ENCODE data around the gene AGAP1.

The AGAP1 gene

DNA sequence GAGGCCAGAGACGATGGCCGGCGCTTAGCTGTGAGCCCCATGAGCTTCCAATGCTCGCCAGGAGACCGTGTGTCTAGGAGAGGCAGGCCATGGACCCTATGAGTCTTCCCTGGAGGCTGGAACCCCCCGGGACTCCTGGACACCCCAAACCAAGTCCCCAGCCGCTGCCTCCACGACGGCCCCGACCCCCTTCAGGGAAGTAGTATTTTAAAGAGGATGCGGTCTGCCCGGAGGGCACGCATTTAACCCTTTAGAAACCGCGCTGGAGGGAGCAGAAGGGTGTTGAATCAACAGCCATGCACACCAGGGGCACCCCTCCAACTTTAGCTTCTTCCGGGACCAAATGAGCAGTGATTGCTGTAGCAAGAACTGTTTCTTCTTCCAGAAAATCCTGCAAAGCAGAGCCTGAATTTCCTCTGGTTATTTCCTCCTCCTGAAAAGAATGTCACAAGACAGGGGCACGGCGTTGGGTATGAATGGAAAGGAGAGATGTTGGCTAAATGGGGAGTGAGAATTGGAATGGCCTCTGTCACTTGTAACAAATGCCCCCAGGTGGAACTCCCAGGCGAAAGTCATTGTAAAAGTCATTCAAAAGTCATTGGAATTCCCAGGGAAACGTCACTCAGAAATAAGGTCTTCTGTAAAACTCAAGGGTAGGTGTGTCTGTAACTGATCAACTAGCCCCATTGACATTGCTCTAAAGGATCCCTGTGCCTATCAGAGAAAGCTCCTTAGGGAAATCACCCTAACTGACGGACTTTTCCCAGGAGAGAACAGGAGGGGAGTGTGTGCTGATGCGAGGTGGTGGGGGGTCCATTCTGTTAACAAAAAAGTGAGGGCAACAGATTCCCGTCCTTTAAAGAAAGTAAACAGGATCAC lies 680.1 kb downstream of the AGAP1 start:
- Histone ChIP-seq H3K27ac (ENCODE audit: low read depth, low read length) (no peak overlapping the region), H3K9ac (ENCODE audit: low read depth in 1 of 2, low read length in 2 of 2) (no peak overlapping the region), H3K4me3 (ENCODE audit: low read depth in 1 of 2, low read length in 2 of 2) (no peak overlapping the region), H3K4me1 (ENCODE audit: control insufficient read depth in 1 of 2, insufficient read depth in 2 of 2, low read length in 2 of 2) (no peaks in the 10 kb centered on the region), H3K9me3 (ENCODE audit: control insufficient read depth in 1 of 2, low read length in 2 of 2) (no peaks in the 10 kb centered on the region), H3K36me3 (ENCODE audit: control insufficient read depth in 1 of 2, insufficient read depth in 2 of 2, low read length in 2 of 2) (no peaks in the 10 kb centered on the region), H3K27me3 (ENCODE audit: control insufficient read depth in 1 of 2, insufficient read depth in 2 of 2, low read length in 2 of 2) (peaks cover 80 to 93% of the 10 kb centered on the region in 2 donors)

DNA sequence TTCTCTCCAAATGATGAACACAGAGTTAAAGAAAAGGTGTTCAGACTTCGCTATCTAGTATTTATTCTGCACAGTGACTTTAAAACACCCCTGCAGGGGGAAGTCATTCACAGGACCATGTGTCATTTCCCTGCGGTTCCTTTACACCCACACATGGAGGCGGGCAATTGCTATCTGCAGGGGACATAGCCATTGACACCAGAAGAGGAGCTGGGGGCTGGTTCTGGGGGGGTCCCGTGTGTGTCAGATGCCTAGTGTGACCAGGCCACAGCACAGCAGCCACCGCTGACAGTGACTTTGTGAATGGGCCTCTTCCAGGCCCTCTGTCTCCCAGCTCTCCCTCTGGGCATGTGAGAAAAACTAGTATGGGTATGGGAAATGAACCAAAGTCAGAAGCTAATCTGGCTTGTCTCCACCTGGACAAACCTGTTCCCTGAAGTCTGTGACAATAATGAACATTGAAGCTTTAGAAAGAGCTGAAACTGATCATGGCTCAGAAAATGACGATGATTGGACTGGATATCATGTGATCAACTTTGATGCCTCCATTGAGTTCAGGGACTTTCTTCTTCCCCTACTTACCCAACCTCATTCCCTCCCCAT lies 681.8 kb downstream of the AGAP1 start:
- Histone ChIP-seq H3K4me1 (ENCODE audit: control insufficient read depth in 1 of 2, insufficient read depth in 2 of 2, low read length in 2 of 2) (peaks cover 0 to 2% of the 10 kb centered on the region in 2 donors), H3K4me3 (ENCODE audit: low read depth in 1 of 2, low read length in 2 of 2) (no peak overlapping the region), H3K36me3 (ENCODE audit: control insufficient read depth in 1 of 2, insufficient read depth in 2 of 2, low read length in 2 of 2) (no peaks in the 10 kb centered on the region), H3K9ac (ENCODE audit: low read depth in 1 of 2, low read length in 2 of 2) (no peak overlapping the region), H3K9me3 (ENCODE audit: control insufficient read depth in 1 of 2, low read length in 2 of 2) (no peaks in the 10 kb centered on the region), H3K27ac (ENCODE audit: low read depth, low read length) (no peak overlapping the region), H3K27me3 (ENCODE audit: control insufficient read depth in 1 of 2, insufficient read depth in 2 of 2, low read length in 2 of 2) (peaks cover 78 to 90% of the 10 kb centered on the region in 2 donors)

DNA sequence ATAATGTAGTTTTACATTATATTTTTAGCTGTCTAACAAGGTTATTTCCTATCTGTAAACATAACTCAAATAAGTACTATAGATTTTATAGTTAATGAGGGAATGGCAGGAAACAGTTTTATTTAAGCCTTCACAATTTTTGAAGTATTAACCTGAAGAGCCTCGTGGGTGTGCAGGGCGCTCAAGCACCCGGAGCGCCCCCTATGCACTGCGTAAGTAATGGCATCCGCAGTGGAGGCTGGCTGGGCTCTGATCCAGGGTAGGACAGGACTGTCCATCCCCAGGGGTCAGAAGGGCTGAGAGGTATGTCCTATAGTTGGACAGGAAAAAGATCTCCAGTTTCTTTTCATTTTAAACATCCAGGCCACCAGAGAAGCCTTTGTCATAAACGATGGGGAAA lies 682.6 kb downstream of the AGAP1 start:
- Histone ChIP-seq H3K4me3 (ENCODE audit: low read depth in 1 of 2, low read length in 2 of 2) (no peak overlapping the region), H3K9me3 (ENCODE audit: control insufficient read depth in 1 of 2, low read length in 2 of 2) (no peaks in the 10 kb centered on the region), H3K4me1 (ENCODE audit: control insufficient read depth in 1 of 2, insufficient read depth in 2 of 2, low read length in 2 of 2) (peaks cover 0 to 2% of the 10 kb centered on the region in 2 donors), H3K27ac (ENCODE audit: low read depth, low read length) (no peak overlapping the region), H3K36me3 (ENCODE audit: control insufficient read depth in 1 of 2, insufficient read depth in 2 of 2, low read length in 2 of 2) (no peaks in the 10 kb centered on the region), H3K9ac (ENCODE audit: low read depth in 1 of 2, low read length in 2 of 2) (no peak overlapping the region), H3K27me3 (ENCODE audit: control insufficient read depth in 1 of 2, insufficient read depth in 2 of 2, low read length in 2 of 2) (peaks cover 74 to 83% of the 10 kb centered on the region in 2 donors)

DNA sequence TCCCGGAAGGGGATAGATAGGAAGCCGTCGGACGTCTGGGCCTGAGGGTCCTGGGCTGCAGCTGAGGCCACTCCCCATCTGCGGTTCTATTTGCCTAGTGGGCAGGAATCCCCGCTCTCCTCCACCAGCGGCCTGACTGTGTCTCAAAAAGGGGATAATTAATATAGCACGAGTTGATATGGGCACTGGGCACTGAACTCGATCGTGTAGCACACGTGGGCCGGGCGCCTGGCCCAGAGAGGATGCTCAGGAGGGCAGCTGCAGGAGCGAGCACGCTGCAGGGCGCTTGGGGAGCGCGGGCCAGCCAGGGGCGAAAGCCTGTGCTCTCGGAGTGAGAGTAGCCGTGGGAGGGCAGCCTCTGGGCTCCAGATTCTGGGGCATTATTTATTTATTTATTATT lies 683.1 kb downstream of the AGAP1 start:
- Histone ChIP-seq H3K27me3 (ENCODE audit: control insufficient read depth in 1 of 2, insufficient read depth in 2 of 2, low read length in 2 of 2) (peaks cover 69 to 77% of the 10 kb centered on the region in 2 donors), H3K9me3 (ENCODE audit: control insufficient read depth in 1 of 2, low read length in 2 of 2) (no peaks in the 10 kb centered on the region), H3K9ac (ENCODE audit: low read depth in 1 of 2, low read length in 2 of 2) (no peak overlapping the region), H3K27ac (ENCODE audit: low read depth, low read length) (no peak overlapping the region), H3K4me3 (ENCODE audit: low read depth in 1 of 2, low read length in 2 of 2) (no peak overlapping the region), H3K36me3 (ENCODE audit: control insufficient read depth in 1 of 2, insufficient read depth in 2 of 2, low read length in 2 of 2) (no peaks in the 10 kb centered on the region), H3K4me1 (ENCODE audit: control insufficient read depth in 1 of 2, insufficient read depth in 2 of 2, low read length in 2 of 2) (peaks cover 0 to 2% of the 10 kb centered on the region in 2 donors)

DNA sequence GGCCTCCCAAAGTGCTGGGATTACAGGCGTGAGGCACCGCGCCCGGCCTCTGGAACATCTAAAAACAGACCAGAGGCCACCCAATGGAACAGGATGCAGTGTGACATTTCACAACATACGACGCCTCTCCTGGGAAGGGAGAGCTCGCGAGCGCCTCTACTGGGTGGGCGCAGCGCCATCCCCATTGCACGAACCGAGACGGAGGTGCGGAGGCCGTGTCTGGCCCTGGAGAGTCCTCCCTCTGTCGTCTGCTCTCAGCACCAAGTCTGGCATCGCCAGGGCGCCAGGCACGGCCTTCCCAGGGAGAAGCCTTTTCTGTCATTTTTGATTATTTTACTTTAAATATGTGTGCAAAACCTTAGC lies 683.7 kb downstream of the AGAP1 start:
- Histone ChIP-seq H3K4me1 (ENCODE audit: control insufficient read depth in 1 of 2, insufficient read depth in 2 of 2, low read length in 2 of 2) (peaks cover 0 to 2% of the 10 kb centered on the region in 2 donors), H3K36me3 (ENCODE audit: control insufficient read depth in 1 of 2, insufficient read depth in 2 of 2, low read length in 2 of 2) (no peaks in the 10 kb centered on the region), H3K9me3 (ENCODE audit: control insufficient read depth in 1 of 2, low read length in 2 of 2) (no peaks in the 10 kb centered on the region), H3K4me3 (ENCODE audit: low read depth in 1 of 2, low read length in 2 of 2) (peak overlapping the region; percentile 10 to 60), H3K27me3 (ENCODE audit: control insufficient read depth in 1 of 2, insufficient read depth in 2 of 2, low read length in 2 of 2) (peaks cover 63 to 71% of the 10 kb centered on the region in 2 donors), H3K9ac (ENCODE audit: low read depth in 1 of 2, low read length in 2 of 2) (no peak overlapping the region), H3K27ac (ENCODE audit: low read depth, low read length) (no peak overlapping the region)

DNA sequence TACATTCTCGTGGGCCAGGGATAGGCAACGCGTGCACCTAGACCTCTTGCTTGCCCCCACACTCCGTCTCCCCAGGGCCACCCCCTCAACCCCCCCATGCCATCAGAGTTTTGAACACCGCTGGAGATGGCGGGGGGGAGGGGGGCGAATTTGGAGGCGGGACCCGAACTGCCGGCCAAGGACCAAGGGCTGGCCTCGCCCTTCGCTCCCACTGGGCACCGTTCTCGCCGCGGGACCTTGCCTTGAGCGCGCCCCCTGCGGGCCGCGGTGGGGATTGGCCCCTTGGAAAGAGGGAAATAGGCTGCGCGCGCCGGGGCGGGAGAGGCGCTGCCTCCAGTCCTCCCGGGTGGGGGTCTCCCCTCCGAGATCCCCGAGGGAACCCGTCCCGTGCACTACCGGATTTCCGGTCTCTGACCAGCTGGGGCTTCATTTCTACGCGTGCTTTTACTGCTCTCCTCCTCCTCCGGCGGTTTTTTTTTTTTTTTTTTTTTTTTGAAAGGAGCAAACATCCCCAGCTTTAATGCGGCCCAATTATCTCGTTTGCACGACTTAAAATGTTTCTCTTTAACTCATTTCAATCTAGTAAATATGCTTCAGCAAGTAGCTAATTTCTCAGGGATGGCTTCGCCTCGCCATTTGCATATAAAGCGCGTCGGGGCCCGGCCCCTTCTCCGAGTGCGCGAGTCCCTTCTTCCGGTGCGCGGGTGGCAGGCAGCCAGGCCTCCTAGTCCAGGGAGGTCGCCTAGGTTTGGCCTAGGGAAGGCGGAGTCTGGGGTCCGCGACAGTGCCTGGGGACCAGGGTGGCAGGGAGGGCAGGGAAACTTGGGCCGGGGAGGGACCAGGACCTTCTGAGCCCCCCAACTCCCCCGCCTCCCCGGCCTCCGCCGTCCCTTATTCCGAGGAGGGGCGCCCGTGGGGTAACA lies 684.4 kb downstream of the AGAP1 start:
- peaks cover 0 to 2% of the 10 kb centered on the region in 2 donors for H3K4me1 ChIP-seq (ENCODE audit: control insufficient read depth in 1 of 2, insufficient read depth in 2 of 2, low read length in 2 of 2)
- H3K27me3 ChIP-seq (ENCODE audit: control insufficient read depth in 1 of 2, insufficient read depth in 2 of 2, low read length in 2 of 2): peaks cover 59 to 65% of the 10 kb centered on the region in 2 donors
- H3K36me3 ChIP-seq (ENCODE audit: control insufficient read depth in 1 of 2, insufficient read depth in 2 of 2, low read length in 2 of 2): no peaks in the 10 kb centered on the region
- peak overlapping the region; percentile 16 to 60 for H3K4me3 ChIP-seq (ENCODE audit: low read depth in 1 of 2, low read length in 2 of 2)
- no peak overlapping the region for H3K27ac ChIP-seq (ENCODE audit: low read depth, low read length)
- no peak overlapping the region for H3K9ac ChIP-seq (ENCODE audit: low read depth in 1 of 2, low read length in 2 of 2)
- H3K9me3 ChIP-seq (ENCODE audit: control insufficient read depth in 1 of 2, low read length in 2 of 2): no peaks in the 10 kb centered on the region

DNA sequence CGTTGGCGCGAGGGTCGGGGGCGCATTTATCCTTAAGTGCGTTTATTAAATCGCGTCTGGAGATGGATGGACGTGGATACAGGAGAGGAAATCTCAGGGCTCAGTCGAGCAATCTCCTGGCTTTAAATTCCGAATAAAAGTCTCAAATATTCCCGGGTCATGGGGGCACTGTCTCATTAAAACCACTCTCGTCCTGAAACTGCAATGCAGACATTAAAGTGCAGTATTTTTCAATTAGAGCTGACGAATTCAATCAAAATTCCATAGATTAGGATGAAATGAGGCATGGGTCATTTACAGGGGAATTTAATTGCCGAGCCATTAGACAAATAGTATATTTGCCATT lies 685.0 kb downstream of the AGAP1 start:
- Histone ChIP-seq H3K27me3 (ENCODE audit: control insufficient read depth in 1 of 2, insufficient read depth in 2 of 2, low read length in 2 of 2) (peaks cover 53 to 59% of the 10 kb centered on the region in 2 donors), H3K4me3 (ENCODE audit: low read depth in 1 of 2, low read length in 2 of 2) (peak overlapping the region in 1 of 2 donors; percentile 16)

DNA sequence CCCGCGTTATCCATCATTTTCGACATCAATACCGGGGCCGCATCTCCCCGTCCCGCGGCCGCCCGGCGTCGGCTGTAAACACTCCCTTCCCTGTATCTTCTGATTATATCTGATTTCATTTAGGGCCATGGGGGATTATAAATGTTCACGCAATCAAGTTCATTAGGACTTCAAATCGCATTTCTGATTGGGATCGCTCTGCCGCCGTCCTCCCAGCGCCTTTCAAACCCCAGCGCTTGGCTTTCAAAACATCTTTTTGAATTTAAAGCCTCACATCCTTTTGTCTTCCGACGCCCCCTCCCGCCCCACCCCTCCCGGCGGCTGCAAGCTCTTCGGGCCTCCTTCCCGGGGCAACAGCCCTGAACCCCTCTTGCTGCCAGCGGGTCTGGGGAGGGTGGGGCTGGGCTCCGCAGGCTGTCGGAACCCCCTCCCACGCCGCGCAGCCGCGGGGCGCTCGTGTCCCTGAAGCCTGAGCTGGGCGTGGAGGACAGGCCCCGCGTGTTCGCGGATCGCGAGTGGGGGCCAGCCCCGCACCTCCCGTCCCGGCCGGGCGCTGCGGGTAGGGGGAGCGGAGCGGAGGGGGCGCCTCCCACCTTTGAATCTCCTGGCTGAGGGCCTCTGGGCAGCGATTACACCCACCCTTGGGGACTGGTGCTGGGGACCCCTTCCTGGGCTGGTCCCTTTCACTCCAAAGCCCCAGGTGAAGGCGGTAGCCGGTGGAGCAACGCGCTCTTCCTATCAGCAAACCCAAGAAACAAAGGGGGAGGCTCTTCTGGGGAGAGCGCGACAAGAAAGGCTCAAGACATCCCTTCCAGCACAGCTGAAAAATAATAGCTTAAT lies 685.6 kb downstream of the AGAP1 start:
- Histone ChIP-seq H3K9me3 (ENCODE audit: control insufficient read depth in 1 of 2, low read length in 2 of 2) (no peaks in the 10 kb centered on the region), H3K4me1 (ENCODE audit: control insufficient read depth in 1 of 2, insufficient read depth in 2 of 2, low read length in 2 of 2) (peaks cover 0 to 2% of the 10 kb centered on the region in 2 donors), H3K36me3 (ENCODE audit: control insufficient read depth in 1 of 2, insufficient read depth in 2 of 2, low read length in 2 of 2) (no peaks in the 10 kb centered on the region), H3K27me3 (ENCODE audit: control insufficient read depth in 1 of 2, insufficient read depth in 2 of 2, low read length in 2 of 2) (peaks cover 47 to 53% of the 10 kb centered on the region in 2 donors), H3K27ac (ENCODE audit: low read depth, low read length) (no peak overlapping the region), H3K4me3 (ENCODE audit: low read depth in 1 of 2, low read length in 2 of 2) (no peak overlapping the region), H3K9ac (ENCODE audit: low read depth in 1 of 2, low read length in 2 of 2) (no peak overlapping the region)

More for the DNA sequence above, 685.0 kb downstream of the AGAP1 start:
- Histone ChIP-seq H3K9me3 (ENCODE audit: control insufficient read depth in 1 of 2, low read length in 2 of 2) (no peaks in the 10 kb centered on the region), H3K36me3 (ENCODE audit: control insufficient read depth in 1 of 2, insufficient read depth in 2 of 2, low read length in 2 of 2) (no peaks in the 10 kb centered on the region), H3K4me1 (ENCODE audit: control insufficient read depth in 1 of 2, insufficient read depth in 2 of 2, low read length in 2 of 2) (peaks cover 0 to 2% of the 10 kb centered on the region in 2 donors), H3K27ac (ENCODE audit: low read depth, low read length) (no peak overlapping the region), H3K9ac (ENCODE audit: low read depth in 1 of 2, low read length in 2 of 2) (no peak overlapping the region)

DNA sequence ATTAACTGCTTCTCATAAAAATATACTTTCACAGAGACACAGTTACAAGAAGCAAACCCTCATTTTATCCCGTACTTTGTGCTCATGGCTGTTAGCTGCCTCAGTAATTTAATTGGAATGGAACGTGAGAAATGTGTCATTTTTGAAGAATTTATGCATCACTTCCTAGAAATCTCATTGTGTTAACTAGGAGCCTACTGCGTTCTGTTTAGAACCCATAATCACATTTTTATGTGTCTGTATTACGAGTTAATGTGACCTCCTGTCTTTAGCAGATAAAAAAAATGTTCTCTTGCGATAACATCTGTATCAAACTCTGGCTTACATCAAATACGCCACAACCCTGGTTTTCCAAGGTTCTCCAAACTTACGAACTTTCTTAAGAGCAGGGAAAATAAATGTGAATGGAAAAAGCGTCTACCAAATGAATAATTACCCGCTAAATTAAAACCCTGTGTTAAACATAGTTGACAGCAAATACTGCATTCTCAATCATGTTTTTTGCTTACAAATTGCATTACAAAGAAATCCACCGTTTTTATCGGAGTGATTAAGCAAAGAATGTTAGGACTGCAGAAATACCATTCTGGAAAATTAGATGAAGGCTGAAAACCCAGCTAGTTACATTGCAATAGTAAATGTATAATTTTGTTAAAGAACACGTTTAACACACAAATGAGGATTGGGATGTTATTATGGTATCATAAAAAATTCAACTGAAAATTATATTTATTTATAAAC lies 686.4 kb downstream of the AGAP1 start:
- H3K9ac ChIP-seq (ENCODE audit: low read depth in 1 of 2, low read length in 2 of 2): no peak overlapping the region
- H3K4me3 ChIP-seq (ENCODE audit: low read depth in 1 of 2, low read length in 2 of 2): no peak overlapping the region
- H3K9me3 ChIP-seq (ENCODE audit: control insufficient read depth in 1 of 2, low read length in 2 of 2): no peaks in the 10 kb centered on the region
- H3K4me1 ChIP-seq (ENCODE audit: control insufficient read depth in 1 of 2, insufficient read depth in 2 of 2, low read length in 2 of 2): peaks cover 0 to 2% of the 10 kb centered on the region in 2 donors
- no peak overlapping the region for H3K27ac ChIP-seq (ENCODE audit: low read depth, low read length)
- H3K27me3 ChIP-seq (ENCODE audit: control insufficient read depth in 1 of 2, insufficient read depth in 2 of 2, low read length in 2 of 2): peaks cover 41 to 45% of the 10 kb centered on the region in 2 donors
- no peaks in the 10 kb centered on the region for H3K36me3 ChIP-seq (ENCODE audit: control insufficient read depth in 1 of 2, insufficient read depth in 2 of 2, low read length in 2 of 2)

All from duodenal mucosa (tissue), 2 donors.